Thyroid gland (tissue), 4 donors: ENCODE measurements around the gene DBF4B. TPM values are rescaled to one million over a fixed set of nuclear protein-coding genes. Genes with fewer than 3 reads are reported as not detected.
"Not testable (repeated sequence)": the region's sequence is repeated elsewhere in the genome, so short reads cannot be mapped to it uniquely, and the experiment has no call there.

ENCODE experiments used
- DNase-seq, 2 donors: peaks; one replicate each; pipeline ENCODE4 v3.0.0-alpha.2; 2019
- H3K27ac ChIP-seq, 3 donors: fragments of 200-600 bp; sonication (generic); 1 replicate in 2 of 3; 2 replicates in 1 of 3; pipeline ENCODE4 v1.5.1; 2016 to 2019; ENCODE audit warnings: mild to moderate bottlenecking in 1 of 3, moderate library complexity in 1 of 3
- H3K27me3 ChIP-seq: fragments of 200-600 bp; sonication (generic); one replicate; pipeline ENCODE4 v1.5.1; 2019
- H3K36me3 ChIP-seq, 2 donors: fragments of 200-600 bp; sonication (generic); one replicate each; pipeline ENCODE4 v1.5.1; 2016 to 2019
- H3K4me1 ChIP-seq, 2 donors: fragments of 200-600 bp; sonication (generic); one replicate each; pipeline ENCODE4 v1.5.1; 2017 to 2019
- H3K4me3 ChIP-seq, 3 donors: fragments of 200-600 bp; sonication (generic); replicated peaks in 1 of 3; 1 replicate in 2 of 3; 2 replicates in 1 of 3; pipeline ENCODE4 v1.5.1; 2016; ENCODE audit warnings: mild to moderate bottlenecking in 1 of 3
- H3K9me3 ChIP-seq: fragments of 200-600 bp; sonication (generic); one replicate; pipeline ENCODE4 v1.5.1; 2017
- POLR2A ChIP-seq, 2 donors: fragments of 450-650 bp; IDR thresholded peaks; one replicate each; pipeline ENCODE4 v1.6.1; 2017; ENCODE audit warnings: antibody characterized with exemption in 2 of 2, mild to moderate bottlenecking in 2 of 2, moderate library complexity in 1 of 2
- whole genome bisulfite sequencing, 2 donors: methylation state at CpG; one replicate each; pipeline ENCODE4 v1.1.5; 2017; 5-methylcytosine and 5-hydroxymethylcytosine counted together
- intact Hi-C: fragments of 100-400 bp; cut with DNase I; formaldehyde crosslinking; loops from one replicate; pipeline ENCODE4 v1.15.1; 2023
- total RNA-seq, 4 donors: library from RNA; depleted of rRNA; stranded (reverse); fragments of >200 nt; gene quantifications; one replicate each; pipeline ENCODE4 v1.2.3, GENCODE V29; 2016
- TF ChIP-seq, protein P1 (sequence below), 6 experiments: fragments of 200-600 bp in 3 of 6; fragments of 450-650 bp in 3 of 6; sonication (generic) in 3 of 6; IDR thresholded peaks; one replicate each; pipeline ENCODE4 v1.5.1; 2016 to 2019; ENCODE audit warnings: antibody characterized with exemption in 6 of 6, mild to moderate bottlenecking in 2 of 6, inconsistent platforms in 1 of 6, moderate library complexity in 1 of 6

Gene DBF4B
- total RNA-seq, 4 donors from 2014 or later, result 2.4 to 8.0 (median 5.1) TPM

DNA sequence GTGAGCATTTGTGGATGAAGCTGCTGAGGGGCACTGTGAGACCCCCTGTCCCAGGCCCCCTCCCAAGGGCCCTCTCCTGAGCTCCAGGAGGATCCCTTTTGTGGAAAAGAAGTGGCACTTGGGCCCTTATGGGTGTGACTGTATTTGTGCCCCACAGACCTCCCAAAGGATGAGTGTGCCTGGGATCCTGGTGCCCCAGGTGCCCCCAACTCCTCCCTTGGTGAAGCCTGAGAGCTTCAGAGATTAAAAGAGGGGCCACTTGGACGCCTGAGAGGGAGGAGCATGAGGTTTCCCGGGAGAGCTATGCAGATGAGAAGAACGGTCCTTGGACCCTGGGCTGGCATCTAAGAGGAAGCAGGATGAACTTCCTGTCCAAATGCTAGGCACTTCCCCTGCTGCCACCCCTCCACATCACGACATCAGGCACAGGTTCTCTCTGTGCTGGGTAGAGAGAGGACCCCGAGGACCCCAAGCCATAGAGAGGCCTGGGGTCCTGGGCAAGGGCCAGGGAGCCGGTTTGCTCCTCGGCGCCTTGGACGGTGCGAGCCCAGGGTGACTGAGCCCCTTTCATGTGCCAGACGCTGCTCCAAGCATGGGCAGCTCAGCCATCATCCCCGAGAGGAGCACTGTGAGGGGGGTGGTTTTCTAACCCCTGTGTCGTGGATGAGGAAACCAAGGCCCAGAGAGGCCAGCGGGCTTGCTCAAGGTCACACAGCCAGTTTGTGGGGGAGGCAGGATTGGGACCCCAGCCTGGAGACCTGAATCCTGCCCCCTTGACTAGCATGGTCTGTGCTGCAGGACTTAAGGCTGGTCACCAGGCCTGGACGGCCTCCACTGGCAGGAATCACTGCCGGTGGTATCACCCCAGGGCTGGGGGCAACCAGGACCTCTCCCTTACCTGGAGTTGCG, 44.7 kb downstream of the DBF4B start:
- intact Hi-C loops, result no loop called here
- no peak overlapping the region for H3K27ac ChIP-seq
- no peak for TF ChIP-seq POLR2A (IDR thresholded peaks at IDR 0.05)
- no peak for DNase-seq
- no peaks in the 10 kb centered on the region for H3K9me3 ChIP-seq
- no peaks in the 10 kb centered on the region for H3K36me3 ChIP-seq
- peaks cover 0 to under 1% of the 10 kb centered on the region in 2 donors for H3K4me1 ChIP-seq
- 58 to 89% methylated on average over 4 to 13 of the region's 17 CpGs for WGBS, 2 donors
- H3K27me3 ChIP-seq, result no peaks in the 10 kb centered on the region
- no peak overlapping the region for H3K4me3 ChIP-seq

DNA sequence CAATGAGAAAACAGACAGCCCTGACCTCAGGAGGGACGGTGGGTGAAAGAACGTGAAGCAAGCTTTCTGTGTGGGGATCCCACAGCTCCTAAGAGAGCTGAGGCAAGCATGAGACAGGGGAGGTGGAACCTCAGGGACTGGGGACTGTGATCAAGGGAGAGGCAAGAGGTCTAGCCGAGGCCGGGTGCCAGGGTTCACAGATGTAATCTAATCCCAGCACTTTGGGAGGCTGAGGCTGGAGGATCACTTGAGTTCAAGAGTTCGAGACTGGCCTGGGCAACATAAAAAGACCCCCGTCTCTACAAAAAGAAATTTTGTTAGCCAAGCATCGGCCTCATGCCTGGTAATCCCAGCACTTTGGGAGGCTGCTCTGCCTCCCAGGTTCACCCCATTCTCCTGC, 45.8 kb downstream of the DBF4B start:
- Histone ChIP-seq H3K27ac (no peak overlapping the region), H3K36me3 (no peaks in the 10 kb centered on the region), H3K4me3 (no peak overlapping the region), H3K27me3 (peaks cover 3% of the 10 kb centered on the region), H3K9me3 (no peaks in the 10 kb centered on the region), H3K4me1 (peaks cover 3 to 9% of the 10 kb centered on the region in 2 donors)
- DNase-seq, result no peak
- intact Hi-C loops, result no loop called here
- WGBS, 2 donors, result 68 to 79% methylated on average over 7 of the region's 7 CpGs
- TF ChIP-seq POLR2A (IDR thresholded peaks at IDR 0.05), result no peak
- TF ChIP-seq, protein P1, sequence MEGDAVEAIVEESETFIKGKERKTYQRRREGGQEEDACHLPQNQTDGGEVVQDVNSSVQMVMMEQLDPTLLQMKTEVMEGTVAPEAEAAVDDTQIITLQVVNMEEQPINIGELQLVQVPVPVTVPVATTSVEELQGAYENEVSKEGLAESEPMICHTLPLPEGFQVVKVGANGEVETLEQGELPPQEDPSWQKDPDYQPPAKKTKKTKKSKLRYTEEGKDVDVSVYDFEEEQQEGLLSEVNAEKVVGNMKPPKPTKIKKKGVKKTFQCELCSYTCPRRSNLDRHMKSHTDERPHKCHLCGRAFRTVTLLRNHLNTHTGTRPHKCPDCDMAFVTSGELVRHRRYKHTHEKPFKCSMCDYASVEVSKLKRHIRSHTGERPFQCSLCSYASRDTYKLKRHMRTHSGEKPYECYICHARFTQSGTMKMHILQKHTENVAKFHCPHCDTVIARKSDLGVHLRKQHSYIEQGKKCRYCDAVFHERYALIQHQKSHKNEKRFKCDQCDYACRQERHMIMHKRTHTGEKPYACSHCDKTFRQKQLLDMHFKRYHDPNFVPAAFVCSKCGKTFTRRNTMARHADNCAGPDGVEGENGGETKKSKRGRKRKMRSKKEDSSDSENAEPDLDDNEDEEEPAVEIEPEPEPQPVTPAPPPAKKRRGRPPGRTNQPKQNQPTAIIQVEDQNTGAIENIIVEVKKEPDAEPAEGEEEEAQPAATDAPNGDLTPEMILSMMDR (IDR thresholded peaks at IDR 0.05), result no peak

DNA sequence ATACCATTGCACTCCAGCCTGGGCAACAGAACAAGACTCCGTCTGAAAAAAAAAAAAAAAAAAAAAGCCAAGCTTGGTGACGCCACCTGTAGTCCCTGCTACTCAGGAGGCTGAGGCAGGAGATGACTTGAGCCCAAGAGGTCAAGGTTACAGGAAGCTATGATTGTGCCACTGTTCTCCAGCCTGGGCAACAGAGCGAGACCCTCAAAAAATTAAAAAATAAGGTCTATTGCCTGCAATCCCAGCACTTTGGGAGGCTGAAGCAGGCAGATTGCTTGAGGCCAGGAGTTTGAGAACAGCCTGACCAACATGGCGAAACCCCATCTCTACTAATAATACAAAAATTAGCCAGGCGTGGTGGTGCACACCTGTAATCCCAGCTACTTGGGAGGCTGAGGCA, 46.7 kb downstream of the DBF4B start:
- H3K36me3 ChIP-seq, H3K4me3 ChIP-seq, intact Hi-C loops, H3K9me3 ChIP-seq, DNase-seq, H3K27ac ChIP-seq: not testable (repeated sequence)
- 93 to 95% methylated on average over 5 of the region's 5 CpGs for WGBS, 2 donors
- Histone ChIP-seq H3K27me3 (peaks cover 12% of the 10 kb centered on the region), H3K4me1 (peaks cover 6 to 13% of the 10 kb centered on the region in 2 donors)

DNA sequence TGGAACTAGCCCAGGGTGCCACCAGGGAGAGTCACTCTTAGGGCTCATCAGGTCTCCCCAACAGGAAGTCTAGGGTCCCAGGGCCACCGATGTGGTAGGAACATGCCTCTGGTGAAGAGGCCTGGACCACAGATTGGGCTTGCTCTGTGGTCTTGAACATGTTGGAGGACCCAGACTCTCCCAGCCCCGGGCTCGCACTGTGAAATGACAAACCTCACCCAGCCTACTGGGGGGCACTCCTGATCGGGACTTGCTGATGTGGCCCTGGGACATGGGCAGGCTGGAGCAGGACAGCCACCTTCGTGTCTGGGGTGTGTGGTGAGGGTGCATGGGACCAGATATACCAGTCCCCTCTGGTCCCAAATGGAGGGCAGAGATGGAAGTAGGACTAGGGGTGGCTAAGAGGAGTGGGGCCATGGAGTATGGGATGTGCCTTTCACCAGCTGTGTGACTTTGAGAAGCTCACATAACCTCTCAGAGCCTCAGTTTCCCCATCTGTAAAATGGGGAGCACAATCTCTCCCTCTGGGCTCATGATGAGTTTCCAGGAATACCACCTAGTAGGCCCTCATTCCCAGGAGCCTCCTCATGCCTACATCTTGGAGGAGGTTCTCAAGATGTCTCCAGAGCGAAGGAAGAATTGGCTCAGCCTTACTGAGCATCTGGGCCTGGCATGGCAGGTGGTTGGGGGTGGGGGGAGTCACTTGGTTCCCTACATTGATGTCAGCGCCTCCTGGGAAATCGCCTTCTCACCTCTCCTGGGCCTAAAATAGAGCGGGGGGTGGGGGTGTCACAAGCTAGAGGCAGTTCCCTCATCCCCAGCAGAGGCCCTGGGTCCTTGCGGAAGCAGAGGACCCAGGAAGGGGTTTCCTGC, 48.8 kb downstream of the DBF4B start:
- TF ChIP-seq, protein P1 (IDR thresholded peaks at IDR 0.05), result no peak
- no peak for TF ChIP-seq POLR2A (IDR thresholded peaks at IDR 0.05)
- intact Hi-C loops, result no loop called here
- DNase-seq, result no peak
- Histone ChIP-seq H3K36me3 (no peaks in the 10 kb centered on the region), H3K9me3 (no peaks in the 10 kb centered on the region), H3K4me3 (no peak overlapping the region), H3K27ac (no peak overlapping the region), H3K27me3 (peaks cover 12% of the 10 kb centered on the region), H3K4me1 (peaks cover 6 to 13% of the 10 kb centered on the region in 2 donors)
- WGBS, 2 donors, result 83 to 88% methylated on average over 9 of the region's 10 CpGs

DNA sequence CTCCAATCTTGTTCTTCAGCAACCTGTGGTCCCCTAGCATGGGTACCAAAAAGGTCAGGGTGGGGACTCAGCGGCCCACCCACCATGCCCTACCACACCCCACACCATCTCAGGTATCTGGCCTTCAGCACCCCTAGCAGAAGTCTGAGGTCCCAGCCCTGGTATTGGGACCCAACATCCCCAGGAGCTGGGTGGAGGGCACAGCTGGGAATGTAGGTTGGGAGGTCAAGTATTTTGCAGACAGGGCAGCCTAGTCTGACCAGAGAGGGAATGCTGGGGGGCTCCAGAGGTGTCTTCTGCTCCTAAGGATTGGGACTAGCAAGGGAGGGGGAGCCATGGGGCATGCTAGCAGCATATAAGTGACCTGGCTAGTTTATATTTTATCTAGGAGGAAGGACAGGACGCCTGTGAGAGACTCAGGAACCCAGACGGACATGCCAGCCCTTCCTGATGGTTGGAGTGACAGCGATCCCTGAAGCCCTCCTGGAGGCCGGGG, 49.5 kb downstream of the DBF4B start:
- H3K27ac ChIP-seq, result no peak overlapping the region
- H3K4me1 ChIP-seq, result peaks cover 6 to 13% of the 10 kb centered on the region in 2 donors
- WGBS, 2 donors, result 41 to 74% methylated on average over 3 to 4 of the region's 5 CpGs
- no peak for TF ChIP-seq POLR2A (IDR thresholded peaks at IDR 0.05)
- TF ChIP-seq, protein P1 (IDR thresholded peaks at IDR 0.05), result no peak
- intact Hi-C loops, result no loop called here
- H3K36me3 ChIP-seq, result no peaks in the 10 kb centered on the region
- H3K27me3 ChIP-seq, result peaks cover 12% of the 10 kb centered on the region
- H3K9me3 ChIP-seq, result no peaks in the 10 kb centered on the region
- no peak for DNase-seq
- no peak overlapping the region for H3K4me3 ChIP-seq
